Ovary (tissue), 3 donors: Measurements from ENCODE around the gene LYST.

Experiments
- CTCF ChIP-seq, 3 donors: fragments of 450-650 bp in 2 of 3; fragments of 200-600 bp in 1 of 3; IDR thresholded peaks; one replicate each; pipeline versions ENCODE4 v1.5.1 to v1.8.0; 2016 to 2022; ENCODE audit warnings: antibody characterized with exemption in 3 of 3, mild to moderate bottlenecking in 1 of 3
- POLR2A ChIP-seq: fragments of 450-650 bp; IDR thresholded peaks from one replicate; pipeline ENCODE4 v1.6.1; 2017; ENCODE audit warnings: antibody characterized with exemption, mild to moderate bottlenecking, moderate library complexity
- donor health status: DM: no; HTN: no; CAD: no.

GRCh38 chr1:235766794-235767285, 99.9 kb downstream of the LYST start:
- TF ChIP-seq POLR2A (no peak), CTCF (IDR thresholded peaks at IDR 0.05) (no peak)
